Endothelial cell (in vitro differentiated cells): Measurements from ENCODE around the gene SLC44A3. TPM values are rescaled to one million over a fixed set of nuclear protein-coding genes. Genes with fewer than 3 reads are reported as not detected.

Experiments used
- DNase-seq: peaks from one replicate; pipeline ENCODE4 v3.0.0; 2021; ENCODE audit warnings: low spot score
- H3K27ac Mint-ChIP-seq: one replicate; pipeline ENCODE4 v1.8.0; 2021; ENCODE audit warnings: mixed read lengths, inconsistent platforms; ENCODE audit not compliant: unreplicated experiment
- H3K27me3 Mint-ChIP-seq: one replicate; pipeline ENCODE4 v1.8.0; 2021; ENCODE audit warnings: mild to moderate bottlenecking, moderate library complexity, mixed read lengths, inconsistent platforms; ENCODE audit not compliant: unreplicated experiment
- H3K36me3 Mint-ChIP-seq: one replicate; pipeline ENCODE4 v1.8.0; 2021; ENCODE audit warnings: mild to moderate bottlenecking, low read depth, mixed read lengths, inconsistent platforms; ENCODE audit not compliant: unreplicated experiment
- H3K4me1 Mint-ChIP-seq: one replicate; pipeline ENCODE4 v1.8.0; 2021; ENCODE audit warnings: mild to moderate bottlenecking, mixed read lengths, inconsistent platforms; ENCODE audit not compliant: unreplicated experiment
- H3K4me3 Mint-ChIP-seq: one replicate; pipeline ENCODE4 v1.8.0; 2021; ENCODE audit warnings: mild to moderate bottlenecking, mixed read lengths, inconsistent platforms; ENCODE audit not compliant: unreplicated experiment
- H3K9me3 Mint-ChIP-seq: one replicate; pipeline ENCODE4 v1.8.0; 2021; ENCODE audit warnings: mixed read lengths, inconsistent platforms; ENCODE audit not compliant: unreplicated experiment
- total RNA-seq: library from RNA; stranded (reverse); fragmentation: NEBNext Ultra II Directional; extraction: Animal tissue kit (Norgen Biotek cat#: 25700); gene quantifications from one replicate; pipeline ENCODE4 v1.2.1, GENCODE V29; 2021; ENCODE audit not compliant: unreplicated experiment
- TF ChIP-seq, protein P1 (sequence below): fragments of 200-600 bp; sonication (generic); IDR thresholded peaks from one replicate; pipeline ENCODE4 v1.5.0; 2021; ENCODE audit warnings: antibody characterized with exemption; ENCODE audit not compliant: unreplicated experiment

The SLC44A3 gene
- total RNA-seq, 1 donor from 2014 or later = 2.7 TPM

- Mint-ChIP-seq H3K27ac (no peak overlapping the region), H3K9me3 (no peaks in the 10 kb centered on the region), H3K4me3 (no peak overlapping the region), H3K27me3 (no peaks in the 10 kb centered on the region), H3K4me1 (no peaks in the 10 kb centered on the region), H3K36me3 (no peaks in the 10 kb centered on the region)
- TF ChIP-seq, protein P1, sequence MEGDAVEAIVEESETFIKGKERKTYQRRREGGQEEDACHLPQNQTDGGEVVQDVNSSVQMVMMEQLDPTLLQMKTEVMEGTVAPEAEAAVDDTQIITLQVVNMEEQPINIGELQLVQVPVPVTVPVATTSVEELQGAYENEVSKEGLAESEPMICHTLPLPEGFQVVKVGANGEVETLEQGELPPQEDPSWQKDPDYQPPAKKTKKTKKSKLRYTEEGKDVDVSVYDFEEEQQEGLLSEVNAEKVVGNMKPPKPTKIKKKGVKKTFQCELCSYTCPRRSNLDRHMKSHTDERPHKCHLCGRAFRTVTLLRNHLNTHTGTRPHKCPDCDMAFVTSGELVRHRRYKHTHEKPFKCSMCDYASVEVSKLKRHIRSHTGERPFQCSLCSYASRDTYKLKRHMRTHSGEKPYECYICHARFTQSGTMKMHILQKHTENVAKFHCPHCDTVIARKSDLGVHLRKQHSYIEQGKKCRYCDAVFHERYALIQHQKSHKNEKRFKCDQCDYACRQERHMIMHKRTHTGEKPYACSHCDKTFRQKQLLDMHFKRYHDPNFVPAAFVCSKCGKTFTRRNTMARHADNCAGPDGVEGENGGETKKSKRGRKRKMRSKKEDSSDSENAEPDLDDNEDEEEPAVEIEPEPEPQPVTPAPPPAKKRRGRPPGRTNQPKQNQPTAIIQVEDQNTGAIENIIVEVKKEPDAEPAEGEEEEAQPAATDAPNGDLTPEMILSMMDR = no peak
- DNase-seq = no peak
Measured at GRCh38 chr1:94784190-94784515, 36.0 kb upstream of the SLC44A3 start.

GRCh38 chr1:94787691-94788090, 32.5 kb upstream of the SLC44A3 start:
- H3K9me3 Mint-ChIP-seq = no peaks in the 10 kb centered on the region
- TF ChIP-seq, protein P1 = no peak
- H3K36me3 Mint-ChIP-seq = no peaks in the 10 kb centered on the region
- H3K4me1 Mint-ChIP-seq = peaks cover 4% of the 10 kb centered on the region
- H3K27me3 Mint-ChIP-seq = no peaks in the 10 kb centered on the region
- no peak for DNase-seq
- H3K27ac Mint-ChIP-seq = no peak overlapping the region
- H3K4me3 Mint-ChIP-seq = no peak overlapping the region

GRCh38 chr1:94790246-94790645, 29.9 kb upstream of the SLC44A3 start:
- Mint-ChIP-seq H3K27me3 (peaks cover 2% of the 10 kb centered on the region), H3K36me3 (no peaks in the 10 kb centered on the region), H3K4me1 (peaks cover 14% of the 10 kb centered on the region), H3K9me3 (no peaks in the 10 kb centered on the region), H3K27ac (no peak overlapping the region), H3K4me3 (no peak overlapping the region)
- no peak for DNase-seq
- TF ChIP-seq, protein P1 = no peak

- TF ChIP-seq, protein P1 = no peak
- Mint-ChIP-seq H3K9me3 (no peaks in the 10 kb centered on the region), H3K27ac (no peak overlapping the region), H3K4me1 (peaks cover 17% of the 10 kb centered on the region), H3K4me3 (no peak overlapping the region), H3K27me3 (peaks cover 2% of the 10 kb centered on the region), H3K36me3 (no peaks in the 10 kb centered on the region)
- no peak for DNase-seq
Measured at GRCh38 chr1:94790670-94791069, 29.5 kb upstream of the SLC44A3 start.

DNA sequence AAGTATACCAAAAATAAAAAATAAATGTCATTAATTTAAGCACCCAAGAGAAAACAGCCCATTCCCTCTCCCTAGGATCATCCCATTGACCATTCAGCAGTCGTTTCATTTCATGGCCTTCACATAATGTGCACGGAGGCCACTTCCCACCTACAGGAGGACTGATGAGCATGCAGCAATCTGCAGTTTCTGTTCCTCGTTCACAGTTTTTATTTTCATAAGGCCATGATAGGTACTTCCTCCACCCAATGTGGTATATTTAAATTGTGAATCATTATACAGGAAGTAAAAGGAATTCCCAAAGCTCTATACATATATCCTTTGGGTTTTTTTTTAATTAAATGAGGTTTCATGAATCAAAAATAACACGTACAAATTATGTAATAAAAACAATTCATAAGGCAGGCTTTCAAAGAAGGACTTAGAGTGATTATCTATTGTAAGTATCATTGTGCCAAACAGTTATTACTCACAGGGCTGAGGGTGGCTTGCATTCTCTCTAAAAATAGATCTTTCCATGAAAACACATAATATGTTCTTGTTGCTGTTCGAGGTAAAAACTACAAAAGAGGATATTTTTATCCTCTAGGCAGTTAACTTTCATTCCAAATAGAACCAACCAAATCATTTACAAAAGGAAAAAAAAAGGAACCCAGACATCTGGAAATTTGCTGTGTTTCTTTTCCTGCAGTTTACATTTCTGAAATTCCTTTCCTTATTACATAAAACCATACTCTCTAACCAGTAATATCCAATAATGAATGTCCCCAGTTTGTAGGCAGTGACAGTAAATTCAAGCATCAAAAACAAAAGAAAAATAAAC, 27.5 kb upstream of the SLC44A3 start:
- no peak overlapping the region for H3K27ac Mint-ChIP-seq
- H3K4me3 Mint-ChIP-seq = no peak overlapping the region
- TF ChIP-seq, protein P1 = no peak
- H3K9me3 Mint-ChIP-seq = no peaks in the 10 kb centered on the region
- peaks cover 6% of the 10 kb centered on the region for H3K27me3 Mint-ChIP-seq
- DNase-seq = no peak
- no peaks in the 10 kb centered on the region for H3K36me3 Mint-ChIP-seq
- peaks cover 24% of the 10 kb centered on the region for H3K4me1 Mint-ChIP-seq
